Right lung (tissue), 10 donors: ENCODE measurements around the gene CERT1. TPM values are rescaled to one million over a fixed set of nuclear protein-coding genes. Genes with fewer than 3 reads are reported as not detected.
A peak's percentile ranks its signal among the peaks of the same experiment; 100 is the strongest.
"Not testable (repeated sequence)": the region's sequence is repeated elsewhere in the genome, so short reads cannot be mapped to it uniquely, and the experiment has no call there.

ENCODE experiments used
- DNase-seq, 2 donors: peaks; one replicate each; pipeline ENCODE4 v3.0.0-alpha.2; 2013
- long read RNA-seq, 8 donors: transcript quantifications; one replicate each; lab custom pipeline, GENCODE V29; 2026
- polyA plus RNA-seq, 5 donors: library from polyadenylated mRNA; unstranded; fragments of 120-200 nt; gene quantifications; one replicate each; pipeline versions ENCODE4 v1.2.1 to v1.2.3, GENCODE V29; 2013; ENCODE audit warnings: inconsistent platforms in 1 of 5, low replicate concordance in 1 of 5; ENCODE audit not compliant: insufficient read length in 5 of 5, insufficient read depth in 1 of 5

Gene CERT1
- polyA plus RNA-seq: 10 to 100 TPM; 36.2 to 59.1 (median 54.5) TPM
- long read RNA-seq, donor 1, transcript COL4A3BP-222 (17 exons, 3,154 nt): major isoform, 8 of 17 reads
- long read RNA-seq, donor 1, partial matches to known transcripts: 5 of 17 reads
- long read RNA-seq, donor 1, other reads (novel, unspliced or antisense): 0 of 17 reads
- long read RNA-seq, donor 2, partial matches to known transcripts: 0 of 2 reads
- long read RNA-seq, donor 2, other reads (novel, unspliced or antisense): 0 of 2 reads
- long read RNA-seq, donor 3, partial matches to known transcripts: 0 of 2 reads
- long read RNA-seq, donor 3, other reads (novel, unspliced or antisense): 0 of 2 reads
- long read RNA-seq, donor 4, partial matches to known transcripts: 0 of 2 reads
- long read RNA-seq, donor 4, other reads (novel, unspliced or antisense): 0 of 2 reads
- long read RNA-seq, donor 5, transcript COL4A3BP-222 (17 exons, 3,154 nt): major isoform, 7 of 17 reads
- long read RNA-seq, donor 5, partial matches to known transcripts: 6 of 17 reads
- long read RNA-seq, donor 5, other reads (novel, unspliced or antisense): 0 of 17 reads
- long read RNA-seq, donor 6, partial matches to known transcripts: 5 of 12 reads
- long read RNA-seq, donor 6, other reads (novel, unspliced or antisense): 0 of 12 reads
- long read RNA-seq, donor 7, full-length matches to known transcripts: 11 of 11 reads
- long read RNA-seq, donor 7, partial matches to known transcripts: 0 of 11 reads
- long read RNA-seq, donor 7, other reads (novel, unspliced or antisense): 0 of 11 reads
- long read RNA-seq, donor 8, partial matches to known transcripts: 0 of 1 reads
- long read RNA-seq, donor 8, other reads (novel, unspliced or antisense): 0 of 1 reads

- peak; percentile 99 for DNase-seq
Measured at GRCh38 chr5:75511435-75512382, at the start of gene CERT1, which contains the start of gene POLK. Gene CERT1, minus strand, starts transcription at chr5:75511629. Its CDS starts 422 bp downstream, at chr5:75511207. Gene POLK, plus strand, starts transcription at chr5:75511891.

- not testable (repeated sequence) for DNase-seq
Measured at GRCh38 chr5:75560655-75561054, 49.2 kb upstream of the CERT1 start.

- DNase-seq: no peak
Measured at GRCh38 chr5:75558981-75559632, 47.7 kb upstream of the CERT1 start.

GRCh38 chr5:75558221-75558620 lies 46.8 kb upstream of the CERT1 start:
- DNase-seq: no peak

GRCh38 chr5:75553358-75553757 lies 41.9 kb upstream of the CERT1 start:
- DNase-seq: no peak

- no peak for DNase-seq
Measured at GRCh38 chr5:75552764-75553163, 41.3 kb upstream of the CERT1 start.

- DNase-seq: no peak
Measured at GRCh38 chr5:75551471-75551870, 40.0 kb upstream of the CERT1 start.

- DNase-seq: no peak
Measured at GRCh38 chr5:75550597-75550996, 39.2 kb upstream of the CERT1 start.

- DNase-seq: no peak
Measured at GRCh38 chr5:75547812-75548211, 36.4 kb upstream of the CERT1 start.

GRCh38 chr5:75546830-75547229 lies 35.4 kb upstream of the CERT1 start:
- DNase-seq: no peak

GRCh38 chr5:75545131-75545530 lies 33.7 kb upstream of the CERT1 start:
- DNase-seq: no peak

- no peak for DNase-seq
Measured at GRCh38 chr5:75538211-75538610, 26.8 kb upstream of the CERT1 start.

- DNase-seq: peak in 1 of 2 donors; percentile 6
Measured at GRCh38 chr5:75536694-75537360, 25.4 kb upstream of the CERT1 start.

- DNase-seq: no peak
Measured at GRCh38 chr5:75536147-75536546, 24.7 kb upstream of the CERT1 start.

GRCh38 chr5:75534734-75535133 lies 23.3 kb upstream of the CERT1 start:
- no peak for DNase-seq

GRCh38 chr5:75533716-75534115 lies 22.3 kb upstream of the CERT1 start:
- DNase-seq: not testable (repeated sequence)

GRCh38 chr5:75532190-75532589 lies 20.8 kb upstream of the CERT1 start:
- DNase-seq: no peak

GRCh38 chr5:75529185-75529584 lies 17.8 kb upstream of the CERT1 start:
- DNase-seq: no peak

- DNase-seq: no peak
Measured at GRCh38 chr5:75526070-75526469, 14.6 kb upstream of the CERT1 start.

GRCh38 chr5:75525344-75525743 lies 13.9 kb upstream of the CERT1 start:
- no peak for DNase-seq
